MM.1S (cell line): ENCODE data around the gene CDC6.

Experiments used
- EZH2 ChIP-seq: fragments of 300-600 bp; sonication (generic); optimal IDR thresholded peaks from 2 replicates; pipeline ENCODE3; 2017; ENCODE audit warnings: low read depth, mild to moderate bottlenecking, antibody characterized with exemption, low read length, mixed read lengths
- TF ChIP-seq, protein P1 (sequence below): fragments of 300-600 bp; sonication (generic); IDR thresholded peaks from 2 replicates; pipeline ENCODE4 v1.5.1; 2016; ENCODE audit warnings: antibody characterized with exemption, low read length, mixed read lengths

DNA sequence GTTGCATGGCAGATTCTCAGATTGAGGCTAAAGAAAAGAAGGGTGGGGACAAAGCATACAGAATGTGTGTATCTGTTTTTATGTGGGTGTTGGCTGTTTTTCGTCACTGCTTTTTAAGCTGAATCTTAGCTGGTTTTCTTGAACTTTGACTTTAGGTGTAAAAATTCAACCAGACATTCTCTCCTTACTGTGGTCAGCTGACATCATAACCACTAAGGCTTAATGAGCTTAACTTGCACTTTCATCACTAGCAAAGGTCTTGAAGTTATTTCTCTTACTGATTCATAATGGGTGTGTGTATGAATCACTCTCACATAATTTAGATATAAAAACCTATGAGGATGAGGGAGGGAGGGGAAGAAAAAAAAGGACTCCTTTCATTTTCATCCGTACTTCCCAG is 4.0 kb upstream of the CDC6 start:
- TF ChIP-seq EZH2, result no peak
- TF ChIP-seq, protein P1, sequence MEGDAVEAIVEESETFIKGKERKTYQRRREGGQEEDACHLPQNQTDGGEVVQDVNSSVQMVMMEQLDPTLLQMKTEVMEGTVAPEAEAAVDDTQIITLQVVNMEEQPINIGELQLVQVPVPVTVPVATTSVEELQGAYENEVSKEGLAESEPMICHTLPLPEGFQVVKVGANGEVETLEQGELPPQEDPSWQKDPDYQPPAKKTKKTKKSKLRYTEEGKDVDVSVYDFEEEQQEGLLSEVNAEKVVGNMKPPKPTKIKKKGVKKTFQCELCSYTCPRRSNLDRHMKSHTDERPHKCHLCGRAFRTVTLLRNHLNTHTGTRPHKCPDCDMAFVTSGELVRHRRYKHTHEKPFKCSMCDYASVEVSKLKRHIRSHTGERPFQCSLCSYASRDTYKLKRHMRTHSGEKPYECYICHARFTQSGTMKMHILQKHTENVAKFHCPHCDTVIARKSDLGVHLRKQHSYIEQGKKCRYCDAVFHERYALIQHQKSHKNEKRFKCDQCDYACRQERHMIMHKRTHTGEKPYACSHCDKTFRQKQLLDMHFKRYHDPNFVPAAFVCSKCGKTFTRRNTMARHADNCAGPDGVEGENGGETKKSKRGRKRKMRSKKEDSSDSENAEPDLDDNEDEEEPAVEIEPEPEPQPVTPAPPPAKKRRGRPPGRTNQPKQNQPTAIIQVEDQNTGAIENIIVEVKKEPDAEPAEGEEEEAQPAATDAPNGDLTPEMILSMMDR, result no peak
